Lung (tissue), 12 donors: ENCODE measurements around the gene KCNMB2. TPM values are rescaled to one million over a fixed set of nuclear protein-coding genes. Genes with fewer than 3 reads are reported as not detected.
A peak's percentile ranks its signal among the peaks of the same experiment; 100 is the strongest.
"Not testable (repeated sequence)": the region's sequence is repeated elsewhere in the genome, so short reads cannot be mapped to it uniquely, and the experiment has no call there.

Experiments used
- ATAC-seq: fragments of 200-7000 bp; cut with Tn5 transposase; one replicate; pipeline ENCODE4 v1.9.1; 2020; ENCODE audit warnings: moderate number of reproducible peaks; ENCODE audit not compliant: insufficient read depth, low FRiP score
- DNase-seq, 3 donors: peaks; one replicate each; pipeline ENCODE4 v3.0.0-alpha.2; 2013 to 2017
- H3K27ac ChIP-seq, 2 donors: one replicate each; pipeline ENCODE4 v1.5.1; 2013; ENCODE audit warnings: mild to moderate bottlenecking in 2 of 2, moderate library complexity in 2 of 2, control low read depth in 1 of 2, inconsistent platforms in 1 of 2, low read depth in 1 of 2, low read length in 1 of 2
- H3K27me3 ChIP-seq, 3 donors: one replicate each; pipeline ENCODE4 v1.5.1; 2013; ENCODE audit warnings: low read length in 2 of 3; ENCODE audit not compliant: control insufficient read depth in 3 of 3, insufficient read depth in 3 of 3
- H3K36me3 ChIP-seq, 4 donors: one replicate each; pipeline ENCODE4 v1.5.1; 2013; ENCODE audit warnings: low read length in 4 of 4, mild to moderate bottlenecking in 1 of 4, moderate library complexity in 1 of 4; ENCODE audit not compliant: control insufficient read depth in 4 of 4, insufficient read depth in 4 of 4
- H3K4me1 ChIP-seq, 5 donors: one replicate each; pipeline ENCODE4 v1.5.1; 2013; ENCODE audit warnings: low read length in 5 of 5, mild to moderate bottlenecking in 2 of 5, moderate library complexity in 1 of 5; ENCODE audit not compliant: control insufficient read depth in 5 of 5, insufficient read depth in 5 of 5
- H3K4me3 ChIP-seq: one replicate; pipeline ENCODE4 v1.5.1; 2013; ENCODE audit warnings: mild to moderate bottlenecking, control low read depth, moderate library complexity
- H3K9ac ChIP-seq, 2 donors: one replicate each; pipeline ENCODE4 v1.5.1; 2013; ENCODE audit warnings: low read length in 2 of 2, control low read depth in 1 of 2; ENCODE audit not compliant: insufficient read depth in 1 of 2
- H3K9me3 ChIP-seq, 4 donors: one replicate each; pipeline ENCODE4 v1.5.1; 2013; ENCODE audit warnings: low read length in 3 of 4, mild to moderate bottlenecking in 1 of 4, moderate library complexity in 1 of 4; ENCODE audit not compliant: control insufficient read depth in 4 of 4, insufficient read depth in 3 of 4
- CTCF ChIP-seq: IDR thresholded peaks from 2 replicates; pipeline ENCODE4 v1.5.1; 2012; ENCODE audit warnings: mild to moderate bottlenecking; ENCODE audit errors: control extremely low read depth, extremely low read depth
- WGBS, 2 donors: extraction: QIAGEN DNeasy Blood & Tissue Kit; methylation state at CpG; one replicate each; pipeline ENCODE4 v1.1.7; 2013; 5-methylcytosine and 5-hydroxymethylcytosine counted together
- polyA plus RNA-seq, 2 donors: library from polyadenylated mRNA; stranded (reverse); fragments of 200-250 nt; gene quantifications; one replicate each; pipeline ENCODE4 v1.2.1, GENCODE V29; 2013
- total RNA-seq, 2 donors: library from RNA; depleted of rRNA in 1 of 2; stranded (reverse); fragments of >200 nt in 1 of 2; gene quantifications; one replicate each; pipeline ENCODE4 v1.2.1, GENCODE V29; 2014 to 2021
- donor health status: control.
- donor health status: control.
- donor health status: Bipolar disorder and iron deficiency.
- donor health status: healthy.
- donor health status: DM: yes; HTN: yes; CAD: no.

The KCNMB2 gene
- total and polyA plus RNA-seq, 4 donors: 0.62 to 12.2 (median 1.2) TPM

GRCh38 chr3:178546079-178546478 lies 9.8 kb downstream of the KCNMB2 start:
- H3K36me3 ChIP-seq: no peaks in the 10 kb centered on the region
- no peak overlapping the region for H3K27ac ChIP-seq
- no peak for TF ChIP-seq CTCF
- H3K4me1 ChIP-seq: peaks cover 0 to 3% (median 0%) of the 10 kb centered on the region in 5 donors
- no peak for DNase-seq
- ATAC-seq: no peak
- no peak overlapping the region for H3K4me3 ChIP-seq
- no peaks in the 10 kb centered on the region for H3K27me3 ChIP-seq
- WGBS, 2 donors: 27 to 55% methylated on average over 1 of the region's 1 CpG
- no peak overlapping the region for H3K9ac ChIP-seq
- H3K9me3 ChIP-seq: no peaks in the 10 kb centered on the region

- not testable (repeated sequence) for H3K27ac ChIP-seq, H3K9me3 ChIP-seq, H3K9ac ChIP-seq, H3K36me3 ChIP-seq, H3K4me1 ChIP-seq, ATAC-seq, DNase-seq, H3K4me3 ChIP-seq, H3K27me3 ChIP-seq
- 79 to 97% methylated on average over 3 of the region's 3 CpGs for WGBS, 2 donors
Observed at GRCh38 chr3:178549426-178549825, 13.2 kb downstream of the KCNMB2 start.

DNA sequence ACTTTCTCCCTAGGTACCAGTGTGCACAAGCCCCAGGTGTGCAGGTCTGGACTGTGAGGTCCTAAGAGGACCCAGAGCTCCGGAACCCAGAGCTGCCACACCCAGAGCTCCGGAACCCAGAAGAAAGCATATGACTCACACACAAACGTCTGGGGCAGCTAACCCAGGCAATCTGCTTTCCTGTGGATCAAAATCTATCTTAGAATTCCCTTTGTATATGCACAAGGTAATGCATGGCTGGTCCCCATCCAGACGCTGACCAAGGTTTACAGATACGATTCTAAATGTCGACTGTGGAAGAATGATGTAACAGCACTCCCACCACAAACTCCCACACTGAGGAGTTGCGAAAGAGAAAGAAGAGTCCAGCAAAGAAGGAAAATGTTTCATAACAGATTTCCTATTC lies 15.7 kb downstream of the KCNMB2 start:
- H3K4me3 ChIP-seq: no peak overlapping the region
- peaks cover 0 to 1% (median 0%) of the 10 kb centered on the region in 5 donors for H3K4me1 ChIP-seq
- ATAC-seq (no peak), DNase-seq (peak in 2 of 3 donors; percentile 39 to 73)
- no peaks in the 10 kb centered on the region for H3K27me3 ChIP-seq
- no peak for TF ChIP-seq CTCF
- H3K27ac ChIP-seq: no peak overlapping the region
- WGBS, 2 donors: 34 to 51% methylated on average over 7 of the region's 7 CpGs
- no peaks in the 10 kb centered on the region for H3K36me3 ChIP-seq
- H3K9me3 ChIP-seq: no peaks in the 10 kb centered on the region
- H3K9ac ChIP-seq: no peak overlapping the region

DNA sequence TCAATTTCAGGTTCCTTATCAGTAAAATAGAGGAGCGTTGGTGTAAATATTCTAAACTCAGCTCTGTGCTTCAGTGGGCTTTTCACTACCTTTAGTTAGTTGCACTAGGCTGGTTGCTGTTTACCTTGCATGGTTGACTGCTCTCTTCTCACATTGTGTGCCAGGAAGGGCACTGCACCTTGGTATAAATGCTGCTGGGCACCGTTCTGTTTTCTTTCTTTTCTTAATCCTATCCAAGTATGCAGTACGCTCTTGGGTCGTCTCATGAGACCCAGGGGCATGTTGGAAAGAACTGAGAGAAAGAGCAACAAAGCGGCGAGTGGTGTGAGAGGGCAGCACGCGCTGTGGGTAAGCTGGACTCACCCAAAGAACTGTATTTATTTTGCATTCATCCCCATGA lies 22.4 kb downstream of the KCNMB2 start:
- H3K4me1 ChIP-seq: peaks cover 0 to 24% (median 5%) of the 10 kb centered on the region in 5 donors
- 79 to 90% methylated on average over 8 of the region's 8 CpGs for WGBS, 2 donors
- DNase-seq (no peak), ATAC-seq (no peak)
- H3K9ac ChIP-seq: peak overlapping the region in 1 of 2 donors; percentile 7
- no peaks in the 10 kb centered on the region for H3K27me3 ChIP-seq
- no peak for TF ChIP-seq CTCF
- H3K36me3 ChIP-seq: no peaks in the 10 kb centered on the region
- H3K9me3 ChIP-seq: no peaks in the 10 kb centered on the region
- no peak overlapping the region for H3K27ac ChIP-seq
- no peak overlapping the region for H3K4me3 ChIP-seq
